GM21515 (cell line): Measurements from ENCODE around the gene HTR6.

Experiments
- ATAC-seq: cut with Tn5 transposase; IDR thresholded peaks from one replicate; pipeline ENCODE4 v1.9.1; 2021; ENCODE audit not compliant: unreplicated experiment

HTR6 gene

GRCh38 chr1:19685994-19686393, 21.3 kb downstream of the HTR6 start:
- ATAC-seq, result no peak

- ATAC-seq, result no peak
Measured at GRCh38 chr1:19687414-19687813, 22.7 kb downstream of the HTR6 start.

DNA sequence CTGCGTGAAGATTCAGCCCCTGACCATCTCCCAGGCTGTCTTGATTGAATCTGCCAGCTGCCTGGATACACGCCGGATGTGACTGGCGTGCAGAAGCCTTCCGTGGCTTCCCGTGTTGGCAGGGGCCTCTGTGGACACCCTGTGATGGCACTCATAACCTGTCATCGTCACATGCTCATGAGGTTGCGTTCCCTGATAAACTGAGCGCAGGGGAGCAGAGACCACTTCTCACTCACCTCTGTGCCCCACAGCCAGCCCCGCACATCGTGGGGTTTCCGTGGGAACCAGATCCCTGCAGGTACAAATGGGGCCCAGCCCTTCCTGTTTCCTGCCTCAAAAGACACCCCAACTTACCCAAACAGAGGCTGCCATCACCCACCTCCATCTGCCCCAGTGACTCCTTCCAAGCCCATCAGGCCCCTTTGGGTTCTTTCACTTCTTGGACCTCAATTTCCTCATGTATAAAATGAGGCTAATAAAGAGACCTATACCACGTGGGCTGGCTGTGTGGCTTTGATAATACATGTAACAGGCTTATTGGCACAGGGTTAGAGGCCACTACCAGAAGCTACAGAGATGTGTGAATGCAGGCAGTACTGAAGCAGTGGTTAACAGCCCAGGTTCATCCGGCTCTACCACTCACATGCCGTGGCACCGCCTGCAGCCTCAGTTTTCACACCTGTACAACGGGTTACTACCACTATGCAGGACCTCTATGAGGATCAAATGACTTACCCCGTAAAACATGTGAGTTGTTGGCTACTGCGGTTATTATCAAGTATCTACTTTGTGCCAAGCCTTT, 23.6 kb downstream of the HTR6 start:
- ATAC-seq, result no peak

DNA sequence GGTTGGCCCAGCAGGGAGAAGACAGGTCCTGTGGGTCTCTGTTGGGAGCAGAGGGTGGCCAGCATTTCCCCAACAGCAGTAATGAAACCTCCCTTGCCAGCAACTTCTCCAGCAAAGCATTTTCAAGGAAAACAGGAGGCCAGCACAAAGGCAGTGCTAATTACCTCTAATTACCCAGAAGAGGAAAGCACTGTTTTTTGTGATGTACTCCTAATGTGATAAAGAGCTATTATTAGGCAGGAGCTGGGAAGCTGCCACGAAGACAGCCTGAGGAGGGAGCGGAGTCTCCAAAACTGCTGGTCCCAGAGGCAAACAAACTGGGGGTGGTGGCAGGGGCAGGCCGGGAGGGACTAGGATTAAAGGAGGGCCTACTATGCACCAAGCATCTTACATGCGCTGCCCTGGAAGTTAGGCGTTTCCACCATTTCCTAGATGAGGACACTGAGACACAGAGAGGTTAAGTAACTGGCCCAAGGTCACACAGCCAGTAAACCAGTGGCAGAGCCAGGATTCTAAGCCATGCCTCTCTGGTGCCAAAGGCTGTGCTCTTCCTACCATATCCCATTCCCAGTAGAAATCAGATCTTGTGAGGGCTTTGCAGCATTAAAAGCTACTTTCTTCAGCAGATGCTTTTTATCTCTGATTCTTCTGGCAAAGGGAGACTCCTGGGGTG, 24.5 kb downstream of the HTR6 start:
- ATAC-seq, result no peak

GRCh38 chr1:19689856-19690255, 25.2 kb downstream of the HTR6 start:
- no peak for ATAC-seq

GRCh38 chr1:19690342-19690741, 25.7 kb downstream of the HTR6 start:
- ATAC-seq, result no peak

DNA sequence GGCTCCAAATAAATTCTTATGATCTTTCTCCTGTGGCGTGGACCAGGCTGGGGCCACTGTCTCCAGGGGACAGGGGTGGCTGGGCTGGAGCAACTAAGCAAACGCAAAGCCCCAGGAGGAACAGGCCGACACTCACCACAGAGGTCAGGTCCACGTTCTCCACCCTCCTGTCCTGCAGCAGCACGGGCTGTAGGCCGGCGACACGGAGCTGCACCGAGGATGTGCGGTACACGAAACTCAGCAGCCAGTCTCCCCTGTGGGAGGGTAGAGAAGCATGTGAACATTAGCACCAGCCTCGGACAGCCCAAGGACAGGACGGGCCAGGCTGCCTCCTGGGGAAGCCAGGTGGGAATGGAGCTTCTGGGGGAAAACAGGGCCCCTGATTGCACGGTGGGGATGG, 29.6 kb downstream of the HTR6 start:
- ATAC-seq, result no peak

DNA sequence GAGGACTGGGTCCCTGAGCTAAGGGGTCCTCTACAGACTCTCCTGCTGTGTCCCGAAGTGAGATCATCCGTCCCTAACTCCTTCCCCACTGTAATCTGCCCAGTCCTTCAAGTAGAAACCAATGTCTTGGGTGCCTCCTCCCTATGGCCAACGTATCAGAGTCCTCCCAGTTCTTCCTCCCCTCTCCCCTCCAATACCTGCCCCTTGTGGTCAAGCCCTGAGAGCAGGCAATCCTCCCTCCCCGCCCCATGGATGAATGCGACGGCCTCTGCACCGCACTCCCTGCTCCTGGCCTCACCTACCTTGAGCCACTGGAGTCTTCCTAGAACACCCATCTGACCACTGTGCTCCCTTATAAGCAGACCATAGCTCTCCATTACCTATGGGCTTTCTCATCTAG, 31.1 kb downstream of the HTR6 start:
- ATAC-seq, result no peak

GRCh38 chr1:19696820-19697219, 32.1 kb downstream of the HTR6 start:
- ATAC-seq, result no peak

- no peak for ATAC-seq
Measured at GRCh38 chr1:19698181-19698580, 33.5 kb downstream of the HTR6 start.

GRCh38 chr1:19700079-19700777, 35.6 kb downstream of the HTR6 start:
- no peak for ATAC-seq

DNA sequence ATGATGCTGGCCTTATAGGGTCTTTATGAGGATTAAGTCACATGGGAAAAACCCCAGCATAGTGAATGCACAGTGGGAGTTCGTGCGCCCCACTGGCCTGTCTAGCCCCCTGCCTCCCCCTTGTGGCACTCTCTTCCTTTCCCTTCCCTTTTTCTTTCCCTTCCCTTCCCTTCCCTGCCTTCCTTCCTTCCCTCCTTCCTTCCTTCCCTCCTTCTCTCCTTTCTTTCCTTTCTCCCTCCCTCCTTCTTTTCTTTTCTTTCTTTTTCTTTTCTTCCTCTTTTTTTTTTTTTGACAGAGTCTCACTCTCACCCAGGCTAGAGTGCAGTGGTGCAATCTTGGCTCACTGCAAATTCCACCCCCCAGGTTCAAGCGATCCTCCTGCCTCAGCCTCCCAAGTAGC, 38.6 kb downstream of the HTR6 start:
- ATAC-seq, result no peak

DNA sequence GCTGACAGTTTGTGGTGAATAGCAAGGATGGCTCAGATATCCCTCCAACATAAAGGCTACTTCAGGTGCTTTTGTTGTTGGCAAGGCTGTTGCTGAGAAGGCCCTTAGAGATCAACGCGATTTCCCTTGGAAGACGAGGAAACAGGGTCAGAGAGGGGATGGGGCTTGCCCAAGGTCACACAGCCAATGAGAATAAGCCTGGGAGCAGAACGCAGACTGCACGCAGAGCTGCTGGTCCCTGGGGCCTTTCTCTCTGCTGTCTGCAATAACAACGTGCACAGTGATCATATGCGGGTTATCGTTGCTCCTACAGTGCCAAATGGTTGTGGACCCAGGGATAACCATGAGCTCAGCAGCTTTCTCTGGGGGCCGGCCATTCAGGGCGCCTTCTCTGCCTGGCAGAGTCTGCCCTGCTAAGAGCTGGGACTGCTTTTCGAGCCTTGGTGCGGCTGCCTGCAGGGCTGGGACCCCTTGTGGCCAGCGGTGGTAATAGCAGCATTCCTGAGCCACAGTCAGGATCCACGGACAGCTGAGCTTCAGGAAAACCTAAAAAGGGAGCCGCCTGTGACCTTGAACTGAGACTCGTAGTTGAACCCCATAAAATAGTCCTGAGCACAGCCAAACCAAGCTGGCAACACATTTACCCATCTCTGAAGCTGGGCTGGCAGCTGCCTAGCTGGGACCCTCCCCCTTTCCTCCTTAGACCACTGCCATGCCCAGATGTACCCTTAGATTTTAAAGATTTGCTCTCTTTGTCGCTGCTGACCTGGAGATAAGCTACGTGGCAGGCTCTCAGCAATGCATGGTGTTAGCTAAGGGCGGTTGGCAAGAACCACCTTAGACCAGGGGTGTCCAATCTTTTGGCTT, 39.8 kb downstream of the HTR6 start:
- no peak for ATAC-seq

GRCh38 chr1:19705464-19705863, 40.8 kb downstream of the HTR6 start:
- no peak for ATAC-seq

- no peak for ATAC-seq
Measured at GRCh38 chr1:19706136-19706535, 41.5 kb downstream of the HTR6 start.

- no peak for ATAC-seq
Measured at GRCh38 chr1:19708567-19709110, 44.0 kb downstream of the HTR6 start.

DNA sequence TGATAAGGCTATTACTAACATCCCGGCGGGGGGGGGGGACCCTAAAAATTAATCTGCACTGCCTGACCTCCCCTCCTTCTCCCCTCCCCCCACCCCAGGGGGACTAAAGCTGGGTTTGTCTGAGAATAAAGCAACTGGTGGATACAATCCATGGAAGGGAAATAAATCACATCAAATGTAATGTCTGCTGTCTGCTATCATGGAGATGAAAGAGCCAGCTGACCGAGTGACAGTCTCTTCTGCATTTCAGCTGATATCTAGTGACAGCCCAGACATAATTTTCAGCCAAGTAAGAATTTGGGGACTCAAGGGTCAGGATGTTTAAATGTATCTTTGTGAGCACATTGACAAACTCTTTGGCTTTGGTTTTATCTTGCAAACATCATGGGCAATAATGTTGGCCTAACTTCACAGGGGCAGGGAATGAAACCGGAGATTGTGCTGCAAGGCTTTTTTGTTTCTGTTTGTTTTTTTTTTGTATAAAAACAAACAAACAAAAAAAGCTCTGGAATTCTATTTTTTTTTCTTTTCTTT, 44.7 kb downstream of the HTR6 start:
- ATAC-seq, result no peak

DNA sequence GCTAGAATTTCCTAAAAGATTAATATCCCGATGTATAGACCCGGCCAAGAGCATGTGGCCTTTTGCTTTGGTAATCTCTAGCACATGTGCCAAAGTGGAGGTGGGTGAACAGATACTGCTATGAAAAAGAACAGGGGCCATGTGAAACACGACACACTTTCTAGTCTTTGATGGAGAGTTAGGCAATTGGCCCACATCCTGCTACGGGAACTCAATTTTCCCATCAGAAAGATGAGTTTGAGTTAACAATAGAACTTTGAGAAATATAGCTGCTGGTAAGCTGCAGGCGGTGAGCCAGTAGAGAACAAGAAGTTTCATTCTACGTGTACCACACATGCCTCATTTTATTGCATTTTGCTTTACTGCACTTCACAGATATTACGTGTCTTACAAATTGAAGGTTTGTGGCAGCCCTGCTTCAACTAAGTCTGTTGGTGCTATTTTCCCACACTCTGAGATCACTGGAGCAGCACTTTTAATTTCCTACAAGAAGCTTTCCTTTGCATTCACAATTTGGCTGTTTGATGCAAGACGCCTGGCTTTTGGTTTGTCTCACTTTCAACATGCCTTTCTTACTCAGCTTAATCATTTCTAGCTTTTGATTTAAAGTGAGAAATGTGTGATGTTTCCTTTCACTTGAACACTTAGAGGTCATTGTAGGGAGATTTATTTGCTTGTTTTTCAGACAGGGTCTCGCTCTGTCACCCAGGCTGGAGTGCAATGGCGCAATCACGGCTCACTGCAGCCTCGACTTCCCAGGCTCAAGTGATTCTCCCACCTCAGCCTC, 46.3 kb downstream of the HTR6 start:
- peak; percentile 44 for ATAC-seq

DNA sequence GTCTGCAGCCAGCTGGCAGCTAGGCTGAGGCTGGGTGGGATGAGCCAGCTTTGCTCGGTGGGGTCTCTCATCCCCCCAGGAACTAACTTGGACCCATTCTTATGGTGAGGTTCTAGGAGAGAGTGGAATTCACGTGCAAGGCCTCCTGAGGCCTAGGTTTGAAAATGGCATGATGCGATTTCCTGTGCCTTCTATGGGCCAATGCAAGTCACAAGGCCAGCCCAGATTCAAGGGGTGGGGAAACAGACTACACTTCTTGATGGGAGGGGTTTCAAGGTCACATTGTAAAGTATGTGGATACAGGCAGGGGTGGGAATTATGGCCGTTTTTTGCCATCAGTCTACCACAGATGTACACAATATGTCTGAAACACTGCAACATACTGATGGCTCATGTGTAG, 48.3 kb downstream of the HTR6 start:
- no peak for ATAC-seq
